HCT116 (cell line): Measurements from ENCODE around the gene PEX26. TPM values are rescaled to one million over a fixed set of nuclear protein-coding genes. Genes with fewer than 3 reads are reported as not detected.

ENCODE experiments used
- ATAC-seq: fragments of 200-7000 bp; cut with Tn5 transposase; 2 replicates; pipeline ENCODE4 v1.9.1; 2020; ENCODE audit warnings: mild to moderate bottlenecking, moderate library complexity
- BruUV-seq: library from RNA; stranded (reverse); fragments of 400-500 nt; replicated peaks from 2 replicates; lab custom pipeline; 2021; lab: Mats Ljungman, UMichigan
- CTCF ChIA-PET: fragments of 300-600 bp; sonication (Branson Sonifier 250); formaldehyde crosslinking; loops from one replicate; lab custom pipeline; 2021; ENCODE audit warnings: antibody characterized with exemption; lab: Charles Lee
- POLR2A ChIA-PET: fragments of 300-600, 350-600 bp; sonication (Branson Sonifier 250); formaldehyde crosslinking; loops from one replicate; lab custom pipeline; 2021; ENCODE audit warnings: antibody characterized with exemption; lab: Charles Lee
- RAD21 ChIA-PET, 2 experiments: fragments of 300-600 bp; sonication (Branson Sonifier 250); formaldehyde crosslinking; loops; one replicate each; lab custom pipeline; 2023; ENCODE audit warnings: low total read pairs in 2 of 2; ENCODE audit not compliant: uncharacterized antibody in 2 of 2, unreplicated experiment in 2 of 2, low non-redundant PET in 1 of 2; lab: Charles Lee
- DNase-seq: peaks from one replicate; pipeline ENCODE4 v3.0.0-alpha.2; 2010; ENCODE audit warnings: low read depth, low spot score
- H2AFZ ChIP-seq: fragments of 200-600 bp; shearing (Covaris generic), sonication (generic); 2 replicates; pipeline ENCODE4 v1.6.1; 2017; ENCODE audit warnings: low read depth, mixed run types, mixed read lengths, antibody characterized with exemption, low read length; ENCODE audit not compliant: poor library complexity, severe bottlenecking
- H3K27ac ChIP-seq: 2 replicates; pipeline ENCODE4 v1.5.1; 2012; ENCODE audit warnings: low read depth, low read length
- H3K27me3 ChIP-seq: fragments of 200-600 bp; sonication (generic); 2 replicates; pipeline ENCODE4 v1.6.1; 2016; ENCODE audit warnings: mixed run types, low read length, mixed read lengths; ENCODE audit not compliant: insufficient read depth
- H3K36me3 ChIP-seq, 2 experiments: fragments of 200-500 bp in 1 of 2; fragments of 200-600 bp in 1 of 2; sonication (Bioruptor generic) in 1 of 2; sonication (generic) in 1 of 2; 2 replicates each; pipeline versions ENCODE4 v1.5.1 to v1.6.1; 2014 to 2016; ENCODE audit warnings: low read length in 2 of 2, inconsistent platforms in 1 of 2, mixed read lengths in 1 of 2, mixed run types in 1 of 2; ENCODE audit not compliant: insufficient read depth in 2 of 2, control insufficient read depth in 1 of 2
- H3K4me1 ChIP-seq, 2 experiments: fragments of 200-600 bp in 1 of 2; sonication (generic) in 1 of 2; 2 replicates each; pipeline versions ENCODE4 v1.5.1 to v1.6.1; 2012 to 2017; ENCODE audit warnings: low read length in 2 of 2, inconsistent platforms in 1 of 2, mild to moderate bottlenecking in 1 of 2, mixed read lengths in 1 of 2, mixed run types in 1 of 2, moderate library complexity in 1 of 2; ENCODE audit not compliant: insufficient read depth in 2 of 2, control insufficient read depth in 1 of 2
- H3K4me2 ChIP-seq: fragments of 200-600 bp; sonication (generic); 2 replicates; pipeline ENCODE4 v1.6.1; 2017; ENCODE audit warnings: mixed run types, low read length, mixed read lengths
- H3K4me3 ChIP-seq, 2 experiments: fragments of 200-600 bp in 1 of 2; sonication (generic) in 1 of 2; replicated peaks in 1 of 2; 2 replicates each; pipeline ENCODE4 v1.5.1; 2011 to 2016; ENCODE audit warnings: low read length in 2 of 2, control low read depth in 1 of 2, low read depth in 1 of 2, mild to moderate bottlenecking in 1 of 2, mixed read lengths in 1 of 2, mixed run types in 1 of 2
- H3K79me2 ChIP-seq: fragments of 200-600 bp; sonication (generic); 2 replicates; pipeline ENCODE4 v1.6.1; 2017; ENCODE audit warnings: mild to moderate bottlenecking, mixed run types, low read length, moderate library complexity, mixed read lengths; ENCODE audit not compliant: insufficient read depth
- H3K9ac ChIP-seq: fragments of 200-600 bp; sonication (generic); 2 replicates; pipeline ENCODE4 v1.6.1; 2016; ENCODE audit warnings: low read length, mixed read lengths
- H3K9me2 ChIP-seq: fragments of 200-600 bp; sonication (generic), shearing (Covaris generic); 2 replicates; pipeline ENCODE4 v1.6.1; 2017; ENCODE audit warnings: mixed run types, mild to moderate bottlenecking, moderate library complexity; ENCODE audit not compliant: insufficient read depth
- H3K9me3 ChIP-seq, 2 experiments: fragments of 200-500 bp in 1 of 2; fragments of 200-600 bp in 1 of 2; sonication (Bioruptor generic) in 1 of 2; sonication (generic) in 1 of 2; 2 replicates each; pipeline ENCODE4 v1.6.1; 2014 to 2017; ENCODE audit warnings: low read length in 2 of 2, mixed read lengths in 2 of 2, inconsistent platforms in 1 of 2, low read depth in 1 of 2, mild to moderate bottlenecking in 1 of 2, mixed run types in 1 of 2, moderate library complexity in 1 of 2; ENCODE audit not compliant: control insufficient read depth in 1 of 2, insufficient read depth in 1 of 2
- H4K20me1 ChIP-seq: fragments of 200-600 bp; sonication (generic), shearing (Covaris generic); 2 replicates; pipeline ENCODE4 v1.6.1; 2017; ENCODE audit warnings: mixed run types, mild to moderate bottlenecking, moderate library complexity; ENCODE audit not compliant: insufficient read depth
- CEBPB ChIP-seq: IDR thresholded peaks from 2 replicates; pipeline ENCODE4 v1.6.1; 2012; ENCODE audit warnings: low read depth
- CTCF ChIP-seq, 3 experiments: fragments of 200-600 bp in 1 of 3; sonication (generic) in 1 of 3; IDR thresholded peaks in 2 of 3; conservative IDR thresholded peaks in 1 of 3; 2 replicates each; pipeline ENCODE4 v1.5.1; 2012 to 2017; ENCODE audit warnings: low read depth in 2 of 3, low read length in 2 of 3, antibody characterized with exemption in 1 of 3, borderline replicate concordance in 1 of 3, control low read depth in 1 of 3, mild to moderate bottlenecking in 1 of 3, mixed read lengths in 1 of 3, mixed run types in 1 of 3, moderate library complexity in 1 of 3; ENCODE audit not compliant: insufficient read depth in 1 of 3
- ELF1 ChIP-seq: IDR thresholded peaks from 2 replicates; pipeline ENCODE4 v1.6.1; 2012; ENCODE audit warnings: low read depth, borderline replicate concordance
- ZFX ChIP-seq: fragments of 450-650 bp; IDR thresholded peaks from 2 replicates; pipeline ENCODE4 v1.6.1; 2017
- intact Hi-C: fragments of 100-400 bp; cut with micrococcal nuclease; formaldehyde crosslinking; loops from 2 replicates; pipeline ENCODE4 v1.10.0; 2022
- total RNA-seq: library from RNA; stranded (reverse); gene quantifications from one replicate; pipeline ENCODE4 v1.2.1, GENCODE V29; 2021; ENCODE audit not compliant: unreplicated experiment

The PEX26 gene
- total RNA-seq, 1 experiment from 2014 or later = 26.4 TPM

GRCh38 chr22:18077087-18077638 lies 627 bp upstream of the PEX26 start:
- Histone ChIP-seq H3K9me3 (no peaks in the 10 kb centered on the region), H3K27me3 (no peaks in the 10 kb centered on the region), H3K36me3 (peaks cover 6 to 18% of the 10 kb centered on the region in 2 experiments; a peak in 3 of 4 replicates), H3K9me2 (no peaks in the 10 kb centered on the region), H3K4me3 (peak overlapping the region; percentile 87 to 97), H3K4me2 (peak overlapping the region; percentile 77), H3K4me1 (peaks cover 14 to 23% of the 10 kb centered on the region in 2 experiments), H3K9ac (peak overlapping the region; percentile 89), H4K20me1 (no peaks in the 10 kb centered on the region), H3K79me2 (peaks cover 33% of the 10 kb centered on the region), H2AFZ (no peak overlapping the region), H3K27ac (peak overlapping the region; percentile 76)
- TSS peak; percentile 86 for BruUV-seq
- ChIA-PET POLR2A (interaction anchor here (1.0 to 1.1 kb wide), 2 partner anchors 11 to 54 kb away, joined by 3 to 4 read pairs; no protein-coding TSS in a partner anchor), RAD21 (interaction anchor here (1.0 to 1.4 kb wide), 3 partner anchors 247 to 335 kb away, joined by 4 to 5 read pairs (median 4); no protein-coding TSS in a partner anchor), CTCF (interaction anchor here (1.0 to 4.1 kb wide), 12 partner anchors 46 to 905 kb away, joined by 3 to 121 read pairs (median 4); partner anchors contain the start of gene USP18)
- DNase-seq = no peak
- TF ChIP-seq CEBPB (0 out of 2 replicates have a peak, but pooled peaks have one; percentile 38), CTCF (IDR thresholded peaks at IDR 0.05 in 2 of 3, conservative IDR thresholded peaks at IDR 0.05 in 1 of 3; ENCODE audit: borderline replicate concordance in 1 of 3, insufficient read depth in 1 of 3, low read depth in 2 of 3, low read length in 2 of 3) (no peak)
- ATAC-seq = no peak
- intact Hi-C loops = loop anchor here (2.0 kb wide), 4 partner anchors 76 to 518 kb away; no protein-coding TSS in a partner anchor

- Histone ChIP-seq H4K20me1 (no peaks in the 10 kb centered on the region), H3K4me3 (peak overlapping the region; percentile 87 to 97), H3K36me3 (peaks cover 9 to 25% of the 10 kb centered on the region in 2 experiments; a peak in 3 of 4 replicates), H3K27me3 (no peaks in the 10 kb centered on the region)
- POLR2A ChIA-PET = interaction anchor here (1.1 kb wide), 1 partner anchor 9 kb away, joined by 4 read pairs; no protein-coding TSS in a partner anchor
- TF ChIP-seq ELF1 (no peak), ZFX (peak; percentile 78)
- TF ChIP-seq, all 23 proteins: peak for 1
- H3K4me2 ChIP-seq = peak overlapping the region; percentile 77
- peak overlapping the region; percentile 89 for H3K9ac ChIP-seq
- DNase-seq (no peak), ATAC-seq (peak; percentile 67)
- H3K9me2 ChIP-seq = no peaks in the 10 kb centered on the region
- ChIA-PET CTCF (interaction anchor here (1.0 to 4.1 kb wide), 8 partner anchors 54 to 907 kb away, joined by 3 to 121 read pairs (median 4); partner anchors contain the start of genes MICAL3 and USP18), RAD21 (interaction anchor here (1.0 to 1.2 kb wide), 2 partner anchors 248 to 293 kb away, joined by 4 to 5 read pairs; no protein-coding TSS in a partner anchor)
- intact Hi-C loops = no loop called here
- peak overlapping the region; percentile 76 for H3K27ac ChIP-seq
- TSS peak; percentile 38 for BruUV-seq
- peaks cover 45% of the 10 kb centered on the region for H3K79me2 ChIP-seq
- H3K4me1 ChIP-seq = peaks cover 14 to 23% of the 10 kb centered on the region in 2 experiments
- H2AFZ ChIP-seq = no peak overlapping the region
- H3K9me3 ChIP-seq = no peaks in the 10 kb centered on the region
Measured at GRCh38 chr22:18078329-18079041, 695 bp downstream of the PEX26 start.
